Keratinocyte (primary cell): ENCODE data around the gene MAP7D3.

Experiments
- CTCF ChIP-seq, 3 experiments: IDR thresholded peaks in 1 of 3; conservative IDR thresholded peaks in 1 of 3; optimal IDR thresholded peaks in 1 of 3; 2 replicates in 2 of 3; 3 replicates in 1 of 3; pipeline versions ENCODE3 to v1.5.1; 2011; ENCODE audit warnings: low read length in 3 of 3, mild to moderate bottlenecking in 3 of 3, moderate library complexity in 2 of 3, control low read depth in 1 of 3, inconsistent platforms in 1 of 3; ENCODE audit not compliant: insufficient read depth in 2 of 3; ENCODE audit errors: extremely low read depth in 1 of 3
- EZH2 ChIP-seq: IDR thresholded peaks from one replicate; pipeline ENCODE4 v1.6.1; 2012; ENCODE audit warnings: inconsistent platforms, mild to moderate bottlenecking, low read length, moderate library complexity

- TF ChIP-seq CTCF (optimal IDR thresholded peaks at IDR 0.05 in 1 of 3, IDR thresholded peaks at IDR 0.05 in 1 of 3, conservative IDR thresholded peaks at IDR 0.05 in 1 of 3; ENCODE audit: extremely low read depth in 1 of 3, insufficient read depth in 2 of 3, low read length in 3 of 3) (no peak), EZH2 (no peak)
Measured at GRCh38 chrX:136170139-136170800, 80.9 kb downstream of the MAP7D3 start.
